PC-3 (cell line): ENCODE measurements around the gene RNF126.

Experiments
- CTCF ChIP-seq: fragments of 300-600 bp; sonication (generic); conservative IDR thresholded peaks from 2 replicates; pipeline ENCODE4 v1.5.1; 2017; ENCODE audit warnings: antibody characterized with exemption, low read depth, mild to moderate bottlenecking, low read length
- EZH2 ChIP-seq: fragments of 300-600 bp; sonication (generic); IDR thresholded peaks from one replicate; pipeline ENCODE4 v1.6.1; 2017; ENCODE audit warnings: antibody characterized with exemption, mild to moderate bottlenecking, low read length; ENCODE audit not compliant: unreplicated experiment
- EZH2phosphoT487 ChIP-seq: fragments of 300-600 bp; sonication (generic); IDR thresholded peaks from 2 replicates; pipeline ENCODE4 v1.6.1; 2018; ENCODE audit warnings: mild to moderate bottlenecking, antibody characterized with exemption, low read length, borderline replicate concordance

GRCh38 chr19:711254-711653 lies 48.2 kb upstream of the RNF126 start:
- no peak for TF ChIP-seq CTCF
- TF ChIP-seq EZH2phosphoT487 = no peak
- TF ChIP-seq EZH2 = no peak
